Measurements from ENCODE around the gene USP9X.
"Not testable (repeated sequence)": the region's sequence is repeated elsewhere in the genome, so short reads cannot be mapped to it uniquely, and the experiment has no call there.

The USP9X gene

DNA sequence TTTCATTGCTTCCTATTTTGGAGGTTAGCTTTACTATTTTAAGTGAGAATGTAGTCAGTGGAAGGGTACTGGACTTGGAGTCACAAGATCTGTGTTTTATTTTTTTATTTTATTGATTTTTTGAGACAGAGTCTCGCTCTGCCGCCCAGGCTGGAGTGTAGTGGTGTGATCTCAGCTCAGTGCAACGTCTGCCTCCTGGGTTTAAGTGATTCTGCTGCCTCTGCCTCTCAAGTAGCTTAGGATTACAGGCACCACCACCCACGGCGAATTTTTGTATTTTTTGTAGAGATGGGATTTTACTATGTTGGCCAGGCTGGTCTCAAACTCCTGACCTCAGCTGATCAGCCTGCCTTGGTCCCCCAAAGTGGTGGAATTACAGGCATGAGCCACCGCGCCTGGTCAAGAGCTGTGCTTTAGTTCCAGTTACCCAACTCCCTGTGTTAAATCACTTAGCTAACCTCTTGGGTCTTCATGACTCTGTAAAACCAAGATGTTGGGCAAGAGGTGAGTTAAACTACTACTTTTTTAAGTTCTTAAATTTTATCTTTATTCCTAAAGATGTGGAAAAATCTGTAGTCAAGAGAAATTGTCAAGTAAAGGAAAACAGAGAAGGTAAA lies 11.2 kb downstream of the USP9X start:
- TF ChIP-seq, protein P1, sequence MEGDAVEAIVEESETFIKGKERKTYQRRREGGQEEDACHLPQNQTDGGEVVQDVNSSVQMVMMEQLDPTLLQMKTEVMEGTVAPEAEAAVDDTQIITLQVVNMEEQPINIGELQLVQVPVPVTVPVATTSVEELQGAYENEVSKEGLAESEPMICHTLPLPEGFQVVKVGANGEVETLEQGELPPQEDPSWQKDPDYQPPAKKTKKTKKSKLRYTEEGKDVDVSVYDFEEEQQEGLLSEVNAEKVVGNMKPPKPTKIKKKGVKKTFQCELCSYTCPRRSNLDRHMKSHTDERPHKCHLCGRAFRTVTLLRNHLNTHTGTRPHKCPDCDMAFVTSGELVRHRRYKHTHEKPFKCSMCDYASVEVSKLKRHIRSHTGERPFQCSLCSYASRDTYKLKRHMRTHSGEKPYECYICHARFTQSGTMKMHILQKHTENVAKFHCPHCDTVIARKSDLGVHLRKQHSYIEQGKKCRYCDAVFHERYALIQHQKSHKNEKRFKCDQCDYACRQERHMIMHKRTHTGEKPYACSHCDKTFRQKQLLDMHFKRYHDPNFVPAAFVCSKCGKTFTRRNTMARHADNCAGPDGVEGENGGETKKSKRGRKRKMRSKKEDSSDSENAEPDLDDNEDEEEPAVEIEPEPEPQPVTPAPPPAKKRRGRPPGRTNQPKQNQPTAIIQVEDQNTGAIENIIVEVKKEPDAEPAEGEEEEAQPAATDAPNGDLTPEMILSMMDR (IDR thresholded peaks at IDR 0.05), result no peak
- H3K36me3 ChIP-seq (ENCODE audit: control insufficient read depth, insufficient read depth, low read length), result no peaks in the 10 kb centered on the region

DNA sequence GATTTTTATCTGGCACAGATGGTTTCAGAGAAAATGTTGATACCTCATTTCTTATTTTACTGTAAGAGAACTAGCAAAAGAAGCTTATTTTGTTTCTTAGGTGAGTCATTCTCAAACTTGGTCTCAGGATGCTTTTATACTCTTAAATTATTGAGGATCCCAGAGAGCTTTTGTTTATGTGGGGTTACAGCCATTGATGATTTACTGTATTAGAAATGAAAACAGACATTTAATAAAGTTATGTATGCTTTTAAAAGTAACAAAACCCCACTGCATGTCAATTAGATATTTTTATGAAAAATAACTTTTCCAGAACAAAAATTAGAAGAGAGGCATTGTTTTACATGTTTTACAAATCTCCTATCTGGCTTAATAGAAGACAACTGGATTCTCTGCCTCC lies 12.1 kb downstream of the USP9X start:
- Histone ChIP-seq H3K4me1 (peaks cover 4% of the 10 kb centered on the region), H3K36me3 (ENCODE audit: control insufficient read depth, insufficient read depth, low read length) (no peaks in the 10 kb centered on the region), H3K4me3 (ENCODE audit: low read depth, low read length) (no peak overlapping the region), H3K79me2 (peaks cover 26% of the 10 kb centered on the region), H3K27me3 (ENCODE audit: control insufficient read depth, insufficient read depth, low read length) (no peaks in the 10 kb centered on the region), H3K9me3 (ENCODE audit: control insufficient read depth, low read length) (no peaks in the 10 kb centered on the region), H3K27ac (no peak overlapping the region), H3K4me2 (ENCODE audit: low read length) (no peak overlapping the region), H2AFZ (no peak overlapping the region), H3K9ac (no peak overlapping the region)
- TF ChIP-seq, protein P1 (IDR thresholded peaks at IDR 0.05), result no peak

More for the DNA sequence above, 11.2 kb downstream of the USP9X start:
- Histone ChIP-seq H3K27me3 (ENCODE audit: control insufficient read depth, insufficient read depth, low read length) (no peaks in the 10 kb centered on the region), H2AFZ (no peak overlapping the region), H3K79me2 (peaks cover 30% of the 10 kb centered on the region), H3K9me3 (ENCODE audit: control insufficient read depth, low read length) (no peaks in the 10 kb centered on the region), H3K9ac (no peak overlapping the region), H3K4me1 (peaks cover 4% of the 10 kb centered on the region), H3K27ac (no peak overlapping the region), H3K4me3 (ENCODE audit: low read depth, low read length) (no peak overlapping the region), H3K4me2 (ENCODE audit: low read length) (no peak overlapping the region)

DNA sequence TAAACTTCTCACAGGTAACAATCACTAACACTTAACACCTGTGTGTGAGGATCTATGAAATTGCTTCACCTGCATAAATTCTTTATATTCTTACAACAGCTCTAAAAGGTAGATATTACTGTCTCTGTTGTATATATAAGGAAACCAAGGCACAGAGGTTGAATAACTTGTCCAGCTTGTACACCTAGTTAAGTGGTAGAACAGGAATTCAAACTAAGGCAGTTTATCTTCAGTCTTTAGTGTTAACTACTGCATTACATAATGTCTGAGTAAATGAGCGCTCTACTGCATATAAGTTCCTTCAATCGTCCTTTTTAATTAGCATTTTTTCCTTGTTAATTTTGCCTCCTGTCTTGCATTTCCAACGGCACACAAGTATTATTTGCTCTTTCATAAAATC lies 15.0 kb downstream of the USP9X start:
- TF ChIP-seq, protein P1 (IDR thresholded peaks at IDR 0.05), result no peak
- no peak overlapping the region for H2AFZ ChIP-seq

DNA sequence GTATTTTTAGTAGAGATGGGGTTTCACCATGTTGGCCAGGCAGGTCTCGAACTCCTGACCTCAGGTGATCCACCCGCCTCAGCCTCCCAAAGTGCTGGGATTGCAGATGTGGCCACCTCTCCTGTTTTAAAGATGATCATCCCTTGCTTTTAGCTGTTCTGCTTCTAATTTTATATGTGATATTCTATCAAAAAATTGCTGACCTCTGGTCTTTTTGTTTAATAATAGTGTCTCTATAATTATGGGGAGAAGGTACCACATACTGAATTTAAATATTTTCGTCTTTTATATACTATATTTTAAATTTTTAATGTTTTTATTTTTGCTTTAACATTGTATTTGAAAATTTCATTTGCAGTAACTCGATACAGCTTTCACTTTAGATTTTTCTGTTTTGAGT lies 15.6 kb downstream of the USP9X start:
- Histone ChIP-seq H3K4me3 (ENCODE audit: low read depth, low read length) (no peak overlapping the region), H3K4me2 (ENCODE audit: low read length) (no peak overlapping the region), H2AFZ (no peak overlapping the region), H3K27ac (no peak overlapping the region), H3K9ac (no peak overlapping the region), H3K79me2 (peaks cover 12% of the 10 kb centered on the region), H3K4me1 (no peaks in the 10 kb centered on the region), H3K36me3 (ENCODE audit: control insufficient read depth, insufficient read depth, low read length) (no peaks in the 10 kb centered on the region), H3K9me3 (ENCODE audit: control insufficient read depth, low read length) (no peaks in the 10 kb centered on the region), H3K27me3 (ENCODE audit: control insufficient read depth, insufficient read depth, low read length) (no peaks in the 10 kb centered on the region)
- TF ChIP-seq, protein P1 (IDR thresholded peaks at IDR 0.05), result no peak

More for the DNA sequence above, 15.0 kb downstream of the USP9X start:
- H3K4me2 ChIP-seq (ENCODE audit: low read length), result no peak overlapping the region
- peaks cover 2% of the 10 kb centered on the region for H3K4me1 ChIP-seq
- no peak overlapping the region for H3K27ac ChIP-seq
- no peaks in the 10 kb centered on the region for H3K27me3 ChIP-seq (ENCODE audit: control insufficient read depth, insufficient read depth, low read length)
- no peak overlapping the region for H3K9ac ChIP-seq
- no peaks in the 10 kb centered on the region for H3K9me3 ChIP-seq (ENCODE audit: control insufficient read depth, low read length)
- H3K79me2 ChIP-seq, result peaks cover 18% of the 10 kb centered on the region
- H3K4me3 ChIP-seq (ENCODE audit: low read depth, low read length), result no peak overlapping the region
- no peaks in the 10 kb centered on the region for H3K36me3 ChIP-seq (ENCODE audit: control insufficient read depth, insufficient read depth, low read length)

DNA sequence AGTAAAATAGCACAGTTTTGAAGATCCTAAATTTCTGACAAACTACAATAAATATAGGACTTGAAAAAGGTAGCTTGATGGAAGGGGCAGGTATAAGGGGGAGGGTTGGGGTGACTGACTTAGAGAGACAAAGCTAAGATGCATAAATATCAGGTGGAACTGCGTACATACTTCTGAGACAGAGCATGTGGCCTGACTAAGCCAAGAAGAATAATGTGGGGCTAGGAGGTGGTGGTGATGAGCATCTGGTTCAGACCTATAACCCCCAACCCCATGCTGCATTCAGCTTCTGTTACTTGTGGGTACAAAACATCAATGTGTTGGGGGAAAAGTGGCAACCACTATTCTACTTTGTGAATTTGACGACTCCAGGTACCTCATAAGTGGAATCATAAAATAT lies 19.8 kb downstream of the USP9X start:
- H3K4me2 ChIP-seq (ENCODE audit: low read length), result no peak overlapping the region
- H3K9ac ChIP-seq, result no peak overlapping the region
- H2AFZ ChIP-seq, result no peak overlapping the region
- H3K4me1 ChIP-seq, result peaks cover 3% of the 10 kb centered on the region
- H3K4me3 ChIP-seq (ENCODE audit: low read depth, low read length), result no peak overlapping the region
- no peaks in the 10 kb centered on the region for H3K36me3 ChIP-seq (ENCODE audit: control insufficient read depth, insufficient read depth, low read length)
- no peaks in the 10 kb centered on the region for H3K9me3 ChIP-seq (ENCODE audit: control insufficient read depth, low read length)
- no peak overlapping the region for H3K27ac ChIP-seq
- H3K27me3 ChIP-seq (ENCODE audit: control insufficient read depth, insufficient read depth, low read length), result no peaks in the 10 kb centered on the region
- TF ChIP-seq, protein P1 (IDR thresholded peaks at IDR 0.05), result no peak
- peaks cover 23% of the 10 kb centered on the region for H3K79me2 ChIP-seq

DNA sequence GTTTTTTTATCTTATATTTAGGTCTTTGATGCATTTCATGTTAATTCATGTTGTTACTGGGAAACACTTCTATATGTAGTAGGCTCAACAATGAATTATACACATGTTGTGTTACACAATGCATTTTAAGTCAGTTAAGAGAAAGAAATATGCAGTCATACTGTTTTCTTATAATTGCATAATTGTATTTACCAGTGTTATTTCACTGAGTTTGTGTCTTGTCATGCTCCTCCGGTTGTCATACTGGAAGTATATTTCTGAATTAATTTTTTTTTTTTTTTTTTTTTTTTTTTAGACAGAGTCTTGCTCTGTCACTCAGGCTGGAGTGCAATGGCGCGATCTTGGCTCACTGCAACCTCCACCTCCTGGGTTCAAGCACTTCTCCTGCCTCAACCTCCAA lies 21.0 kb downstream of the USP9X start:
- H3K36me3 ChIP-seq (ENCODE audit: control insufficient read depth, insufficient read depth, low read length); H3K27ac ChIP-seq; H3K9ac ChIP-seq; H2AFZ ChIP-seq; H3K9me3 ChIP-seq (ENCODE audit: control insufficient read depth, low read length); H3K4me2 ChIP-seq (ENCODE audit: low read length); H3K4me1 ChIP-seq; H3K27me3 ChIP-seq (ENCODE audit: control insufficient read depth, insufficient read depth, low read length); H3K4me3 ChIP-seq (ENCODE audit: low read depth, low read length): not testable (repeated sequence)
- H3K79me2 ChIP-seq, result peaks cover 23% of the 10 kb centered on the region
